CD4-positive, alpha-beta T cell treated with Interleukin-12 subunit alpha and Interleukin-12 subunit beta, for 1 hour (primary cell): Measurements from ENCODE around the gene DCANP1.
"Not testable (repeated sequence)": the region's sequence is repeated elsewhere in the genome, so short reads cannot be mapped to it uniquely, and the experiment has no call there.

Experiments
- DNase-seq: peaks from one replicate; pipeline ENCODE4 v3.0.0-alpha.2; 2020

Gene DCANP1

GRCh38 chr5:135447298-135447929 lies at the start of gene DCANP1:
Gene DCANP1, minus strand, starts transcription at chr5:135447348. Its CDS starts 240 bp downstream, at chr5:135447108.
- no peak for DNase-seq

GRCh38 chr5:135495531-135495930 lies 48.4 kb upstream of the DCANP1 start:
- DNase-seq = not testable (repeated sequence)

GRCh38 chr5:135494196-135494595 lies 47.0 kb upstream of the DCANP1 start:
- DNase-seq = no peak

- no peak for DNase-seq
Observed at GRCh38 chr5:135493406-135494180, 46.4 kb upstream of the DCANP1 start.

GRCh38 chr5:135492319-135492626 lies 45.1 kb upstream of the DCANP1 start:
- DNase-seq = no peak

- DNase-seq = no peak
Observed at GRCh38 chr5:135491552-135492318, 44.6 kb upstream of the DCANP1 start.

- no peak for DNase-seq
Observed at GRCh38 chr5:135491038-135491551, 43.9 kb upstream of the DCANP1 start.

- DNase-seq = no peak
Observed at GRCh38 chr5:135490245-135491037, 43.3 kb upstream of the DCANP1 start.

- no peak for DNase-seq
Observed at GRCh38 chr5:135489466-135490244, 42.5 kb upstream of the DCANP1 start.

GRCh38 chr5:135488727-135489465 lies 41.7 kb upstream of the DCANP1 start:
- no peak for DNase-seq

GRCh38 chr5:135487839-135488514 lies 40.8 kb upstream of the DCANP1 start:
- DNase-seq = no peak

GRCh38 chr5:135487037-135487395 lies 39.9 kb upstream of the DCANP1 start:
- DNase-seq = no peak

GRCh38 chr5:135486131-135487036 lies 39.2 kb upstream of the DCANP1 start:
- no peak for DNase-seq

GRCh38 chr5:135484674-135485086 lies 37.5 kb upstream of the DCANP1 start:
- no peak for DNase-seq

- no peak for DNase-seq
Observed at GRCh38 chr5:135483254-135483653, 36.1 kb upstream of the DCANP1 start.

GRCh38 chr5:135482381-135482933 lies 35.3 kb upstream of the DCANP1 start:
- DNase-seq = no peak

- DNase-seq = no peak
Observed at GRCh38 chr5:135481909-135482311, 34.8 kb upstream of the DCANP1 start.

GRCh38 chr5:135481387-135481786 lies 34.2 kb upstream of the DCANP1 start:
- DNase-seq = no peak

- no peak for DNase-seq
Observed at GRCh38 chr5:135480511-135480910, 33.4 kb upstream of the DCANP1 start.
